Measurements from ENCODE around the gene SIPA1L3.

DNA sequence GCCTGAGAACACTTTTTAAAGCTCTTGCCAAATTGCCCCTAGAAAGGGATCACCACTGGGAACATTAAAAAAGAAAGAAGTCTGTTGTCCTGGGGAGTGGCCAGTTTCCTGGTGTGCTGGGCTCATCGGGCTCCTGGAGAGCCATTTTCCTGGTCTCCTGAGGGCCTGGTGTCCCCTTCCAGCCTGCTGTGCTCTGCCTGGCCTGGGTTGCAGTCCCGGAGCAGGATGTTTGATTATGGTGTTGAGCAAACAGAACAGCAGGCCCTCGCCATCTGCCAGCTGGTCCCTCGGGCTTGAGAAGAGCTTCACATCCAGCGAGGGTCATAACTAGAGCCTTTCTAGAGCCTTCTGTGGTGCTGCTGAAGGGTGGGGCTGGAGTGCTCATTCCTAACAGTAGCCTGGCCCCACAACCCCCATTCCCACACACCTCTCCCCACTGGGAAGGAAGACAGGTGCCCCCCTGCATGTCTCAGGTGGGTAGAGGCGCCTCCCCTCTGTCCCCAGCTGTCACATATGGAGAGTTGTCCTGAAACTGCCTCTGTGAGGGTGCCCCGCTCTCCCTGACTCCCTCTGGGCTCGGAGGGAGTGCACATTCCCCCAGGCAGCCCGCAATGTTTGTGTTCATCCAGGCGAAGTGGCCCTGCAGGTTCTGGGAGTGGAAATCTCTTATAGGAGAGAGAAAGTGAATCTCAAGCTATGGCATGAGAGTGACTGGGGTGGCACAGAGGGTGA lies 151.1 kb downstream of the SIPA1L3 start:
- TF ChIP-seq ZSCAN30 (tag by site-specific recombination; IDR thresholded peaks at IDR 0.05) (no peak), ZFP37 (tag by site-specific recombination; IDR thresholded peaks at IDR 0.05) (no peak), ZNF239 (tag by site-specific recombination; IDR thresholded peaks at IDR 0.05) (no peak), SETDB1 (IDR thresholded peaks at IDR 0.05; ENCODE audit: insufficient read length, low read length) (no peak), ZNF10 (tag by site-specific recombination; IDR thresholded peaks at IDR 0.05) (no peak), ZNF274 (IDR thresholded peaks at IDR 0.05; ENCODE audit: low read length) (no peak), ZNF274 (tag by site-specific recombination; IDR thresholded peaks at IDR 0.05; ENCODE audit: borderline replicate concordance) (no peak), ZNF501 (tag by site-specific recombination; IDR thresholded peaks at IDR 0.05) (no peak), ZNF138 (tag by site-specific recombination; IDR thresholded peaks at IDR 0.05; ENCODE audit: borderline replicate concordance) (no peak), ZNF292 (tag by site-specific recombination; IDR thresholded peaks at IDR 0.05; ENCODE audit: borderline replicate concordance, low read depth) (no peak)
- TF ChIP-seq, protein P1, sequence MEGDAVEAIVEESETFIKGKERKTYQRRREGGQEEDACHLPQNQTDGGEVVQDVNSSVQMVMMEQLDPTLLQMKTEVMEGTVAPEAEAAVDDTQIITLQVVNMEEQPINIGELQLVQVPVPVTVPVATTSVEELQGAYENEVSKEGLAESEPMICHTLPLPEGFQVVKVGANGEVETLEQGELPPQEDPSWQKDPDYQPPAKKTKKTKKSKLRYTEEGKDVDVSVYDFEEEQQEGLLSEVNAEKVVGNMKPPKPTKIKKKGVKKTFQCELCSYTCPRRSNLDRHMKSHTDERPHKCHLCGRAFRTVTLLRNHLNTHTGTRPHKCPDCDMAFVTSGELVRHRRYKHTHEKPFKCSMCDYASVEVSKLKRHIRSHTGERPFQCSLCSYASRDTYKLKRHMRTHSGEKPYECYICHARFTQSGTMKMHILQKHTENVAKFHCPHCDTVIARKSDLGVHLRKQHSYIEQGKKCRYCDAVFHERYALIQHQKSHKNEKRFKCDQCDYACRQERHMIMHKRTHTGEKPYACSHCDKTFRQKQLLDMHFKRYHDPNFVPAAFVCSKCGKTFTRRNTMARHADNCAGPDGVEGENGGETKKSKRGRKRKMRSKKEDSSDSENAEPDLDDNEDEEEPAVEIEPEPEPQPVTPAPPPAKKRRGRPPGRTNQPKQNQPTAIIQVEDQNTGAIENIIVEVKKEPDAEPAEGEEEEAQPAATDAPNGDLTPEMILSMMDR (tag by site-specific recombination; IDR thresholded peaks at IDR 0.05) = no peak
- TF ChIP-seq, protein P2, sequence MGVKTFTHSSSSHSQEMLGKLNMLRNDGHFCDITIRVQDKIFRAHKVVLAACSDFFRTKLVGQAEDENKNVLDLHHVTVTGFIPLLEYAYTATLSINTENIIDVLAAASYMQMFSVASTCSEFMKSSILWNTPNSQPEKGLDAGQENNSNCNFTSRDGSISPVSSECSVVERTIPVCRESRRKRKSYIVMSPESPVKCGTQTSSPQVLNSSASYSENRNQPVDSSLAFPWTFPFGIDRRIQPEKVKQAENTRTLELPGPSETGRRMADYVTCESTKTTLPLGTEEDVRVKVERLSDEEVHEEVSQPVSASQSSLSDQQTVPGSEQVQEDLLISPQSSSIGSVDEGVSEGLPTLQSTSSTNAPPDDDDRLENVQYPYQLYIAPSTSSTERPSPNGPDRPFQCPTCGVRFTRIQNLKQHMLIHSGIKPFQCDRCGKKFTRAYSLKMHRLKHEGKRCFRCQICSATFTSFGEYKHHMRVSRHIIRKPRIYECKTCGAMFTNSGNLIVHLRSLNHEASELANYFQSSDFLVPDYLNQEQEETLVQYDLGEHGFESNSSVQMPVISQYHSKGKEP (tag by site-specific recombination; IDR thresholded peaks at IDR 0.05) = no peak
- TF ChIP-seq, protein P3, sequence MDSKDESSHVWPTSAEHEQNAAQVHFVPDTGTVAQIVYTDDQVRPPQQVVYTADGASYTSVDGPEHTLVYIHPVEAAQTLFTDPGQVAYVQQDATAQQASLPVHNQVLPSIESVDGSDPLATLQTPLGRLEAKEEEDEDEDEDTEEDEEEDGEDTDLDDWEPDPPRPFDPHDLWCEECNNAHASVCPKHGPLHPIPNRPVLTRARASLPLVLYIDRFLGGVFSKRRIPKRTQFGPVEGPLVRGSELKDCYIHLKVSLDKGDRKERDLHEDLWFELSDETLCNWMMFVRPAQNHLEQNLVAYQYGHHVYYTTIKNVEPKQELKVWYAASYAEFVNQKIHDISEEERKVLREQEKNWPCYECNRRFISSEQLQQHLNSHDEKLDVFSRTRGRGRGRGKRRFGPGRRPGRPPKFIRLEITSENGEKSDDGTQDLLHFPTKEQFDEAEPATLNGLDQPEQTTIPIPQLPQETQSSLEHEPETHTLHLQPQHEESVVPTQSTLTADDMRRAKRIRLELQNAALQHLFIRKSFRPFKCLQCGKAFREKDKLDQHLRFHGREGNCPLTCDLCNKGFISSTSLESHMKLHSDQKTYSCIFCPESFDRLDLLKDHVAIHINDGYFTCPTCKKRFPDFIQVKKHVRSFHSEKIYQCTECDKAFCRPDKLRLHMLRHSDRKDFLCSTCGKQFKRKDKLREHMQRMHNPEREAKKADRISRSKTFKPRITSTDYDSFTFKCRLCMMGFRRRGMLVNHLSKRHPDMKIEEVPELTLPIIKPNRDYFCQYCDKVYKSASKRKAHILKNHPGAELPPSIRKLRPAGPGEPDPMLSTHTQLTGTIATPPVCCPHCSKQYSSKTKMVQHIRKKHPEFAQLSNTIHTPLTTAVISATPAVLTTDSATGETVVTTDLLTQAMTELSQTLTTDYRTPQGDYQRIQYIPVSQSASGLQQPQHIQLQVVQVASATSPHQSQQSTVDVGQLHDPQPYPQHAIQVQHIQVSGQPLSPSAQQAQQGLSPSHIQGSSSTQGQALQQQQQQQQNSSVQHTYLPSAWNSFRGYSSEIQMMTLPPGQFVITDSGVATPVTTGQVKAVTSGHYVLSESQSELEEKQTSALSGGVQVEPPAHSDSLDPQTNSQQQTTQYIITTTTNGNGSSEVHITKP (tag by site-specific recombination; IDR thresholded peaks at IDR 0.05) = no peak
